Activated CD8-positive, alpha-beta memory T cell treated with anti-CD3 and anti-CD28 coated beads for 36 hours (primary cell): ENCODE results near the gene PPM1N. TPM values are rescaled to one million over a fixed set of nuclear protein-coding genes. Genes with fewer than 3 reads are reported as not detected.

Source experiments
- CTCF ChIA-PET: fragments of 350-600 bp; sonication (Branson Sonifier 250); formaldehyde crosslinking; loops from one replicate; lab custom pipeline; 2021; ENCODE audit warnings: antibody characterized with exemption; lab: Charles Lee
- POLR2A ChIA-PET: fragments of 350-600 bp; sonication (Branson Sonifier 250); formaldehyde crosslinking; loops from one replicate; lab custom pipeline; 2021; ENCODE audit warnings: antibody characterized with exemption; lab: Charles Lee
- total RNA-seq, 2 experiments: library from RNA; stranded (reverse); gene quantifications; one replicate each; pipeline ENCODE4 v1.2.3, GENCODE V29; 2021

PPM1N gene
- total RNA-seq, 2 experiments from 2014 or later: 2.0 to 3.0 TPM

DNA sequence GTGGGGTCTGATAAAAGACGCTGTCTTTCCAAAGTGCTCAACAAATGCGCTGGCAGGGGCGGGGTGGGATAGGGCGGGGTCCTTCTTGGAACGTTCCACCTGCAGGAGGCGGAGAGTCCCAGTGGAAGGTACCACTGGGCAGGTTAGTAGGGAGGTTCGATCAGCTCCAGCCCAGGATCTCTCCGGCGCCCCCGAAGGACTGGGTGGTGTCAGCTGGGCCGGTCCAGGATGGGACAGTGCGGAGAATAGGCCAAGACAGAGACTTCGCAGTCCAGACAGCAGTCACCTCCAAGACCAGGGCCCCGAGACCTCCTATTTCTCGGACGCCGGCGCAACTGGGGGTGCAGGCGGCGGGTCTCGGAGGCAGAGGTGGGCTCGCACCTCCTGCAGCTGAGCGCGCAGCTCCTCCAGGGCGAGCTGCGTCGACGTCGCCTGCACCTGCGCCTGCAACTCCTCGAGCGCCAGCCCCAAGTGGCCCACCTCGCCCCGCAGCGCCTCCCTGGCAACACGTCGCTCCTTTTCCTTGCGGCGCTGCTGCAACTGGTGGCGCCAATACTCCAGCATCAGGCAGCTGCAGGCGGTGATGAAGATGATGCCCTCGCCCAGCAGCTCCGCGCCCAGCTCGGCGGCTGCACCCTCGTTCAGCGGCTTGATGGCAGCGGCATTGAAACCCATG lies 30.6 kb downstream of the PPM1N start:
- ChIA-PET CTCF (interaction anchor here (1.0 kb wide), 2 partner anchors 30 to 115 kb away, joined by 3 read pairs; no protein-coding TSS in a partner anchor), POLR2A (no interaction called here)

DNA sequence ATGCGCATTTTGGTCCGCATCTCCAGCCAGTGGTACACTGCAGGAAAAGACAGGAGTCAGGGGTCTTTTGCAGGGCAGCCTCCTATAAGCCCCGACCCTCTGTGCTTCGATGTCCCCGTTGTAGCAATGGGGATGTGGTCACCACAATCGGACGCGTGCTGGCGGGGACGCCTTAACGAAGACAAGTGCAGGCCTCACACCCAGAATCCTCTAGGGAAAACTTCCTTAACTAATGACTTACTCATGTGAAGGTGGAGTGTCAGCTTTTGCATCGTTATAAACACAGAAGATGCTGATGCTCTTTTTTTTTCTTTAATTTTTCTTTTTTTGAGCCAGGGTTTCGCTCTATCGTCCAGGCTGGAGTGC lies 31.2 kb downstream of the PPM1N start:
- CTCF ChIA-PET: interaction anchor here (1.0 to 2.1 kb wide), 3 partner anchors 12 to 114 kb away, joined by 3 to 4 read pairs (median 3); no protein-coding TSS in a partner anchor
- POLR2A ChIA-PET: no interaction called here

DNA sequence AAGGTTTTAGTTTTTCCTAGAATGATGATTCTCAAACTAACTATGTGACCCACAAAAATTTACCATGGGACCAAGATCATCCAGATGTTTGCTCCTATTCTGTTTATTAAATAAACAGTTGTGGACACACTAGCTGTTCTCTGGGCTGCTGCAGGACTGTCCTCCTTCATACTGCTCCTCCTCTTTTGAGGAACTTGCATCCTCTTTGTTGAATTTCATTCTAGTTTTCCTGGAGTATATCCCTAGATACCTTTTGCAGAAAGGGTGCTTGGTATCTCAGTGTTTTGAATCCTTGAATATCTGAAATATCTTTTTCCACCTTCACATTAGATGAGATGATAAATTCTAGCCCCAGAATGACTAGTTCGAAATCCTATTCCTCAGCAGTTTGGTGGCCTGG lies 33.1 kb downstream of the PPM1N start:
- ChIA-PET CTCF (interaction anchor here (0.6 to 2.1 kb wide), 3 partner anchors 14 to 112 kb away, joined by 3 to 4 read pairs (median 3); no protein-coding TSS in a partner anchor), POLR2A (no interaction called here)

DNA sequence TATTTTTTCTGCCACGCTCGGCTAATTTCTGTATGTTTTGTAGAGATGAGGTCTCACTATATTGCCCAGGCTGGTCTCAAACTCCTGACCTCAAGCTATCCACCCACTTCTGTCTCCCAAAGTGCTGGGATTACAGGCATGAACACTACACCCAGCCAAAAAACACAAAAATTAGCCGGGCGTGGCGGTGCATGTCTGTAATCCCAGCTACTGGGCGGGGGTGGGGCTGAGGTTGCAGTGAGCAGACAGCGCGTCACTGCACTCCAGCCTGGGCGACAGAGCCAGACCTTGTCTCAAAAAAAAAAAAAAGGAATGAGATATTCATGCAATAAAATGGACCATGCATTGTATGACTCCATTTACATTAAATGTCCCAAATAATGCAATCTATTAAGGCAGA lies 41.2 kb downstream of the PPM1N start:
- POLR2A ChIA-PET: no interaction called here
- CTCF ChIA-PET: interaction anchor here (0.7 to 0.9 kb wide), 2 partner anchors 16 to 1465 kb away, joined by 3 read pairs; no protein-coding TSS in a partner anchor

DNA sequence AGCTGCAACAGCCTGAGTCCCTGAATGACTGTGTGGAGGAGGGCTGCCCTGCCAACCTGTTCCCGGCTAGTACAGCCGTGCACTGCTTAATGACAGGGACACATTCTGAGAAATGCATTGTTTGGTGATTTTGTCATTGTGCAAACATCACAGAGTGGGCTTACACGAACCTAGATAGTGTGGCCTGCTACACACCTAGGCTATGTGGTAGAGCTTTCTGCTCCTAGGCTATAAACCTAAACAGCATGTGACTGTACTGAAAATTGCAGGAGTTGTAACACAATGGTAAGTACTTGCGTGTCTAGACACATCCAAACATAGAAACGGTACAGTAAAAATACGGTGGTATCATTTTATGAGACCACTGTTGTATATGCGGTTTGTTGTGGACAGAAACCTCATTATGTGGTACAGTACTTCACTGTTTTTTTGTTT lies 44.0 kb downstream of the PPM1N start:
- ChIA-PET POLR2A (no interaction called here), CTCF (no interaction called here)

DNA sequence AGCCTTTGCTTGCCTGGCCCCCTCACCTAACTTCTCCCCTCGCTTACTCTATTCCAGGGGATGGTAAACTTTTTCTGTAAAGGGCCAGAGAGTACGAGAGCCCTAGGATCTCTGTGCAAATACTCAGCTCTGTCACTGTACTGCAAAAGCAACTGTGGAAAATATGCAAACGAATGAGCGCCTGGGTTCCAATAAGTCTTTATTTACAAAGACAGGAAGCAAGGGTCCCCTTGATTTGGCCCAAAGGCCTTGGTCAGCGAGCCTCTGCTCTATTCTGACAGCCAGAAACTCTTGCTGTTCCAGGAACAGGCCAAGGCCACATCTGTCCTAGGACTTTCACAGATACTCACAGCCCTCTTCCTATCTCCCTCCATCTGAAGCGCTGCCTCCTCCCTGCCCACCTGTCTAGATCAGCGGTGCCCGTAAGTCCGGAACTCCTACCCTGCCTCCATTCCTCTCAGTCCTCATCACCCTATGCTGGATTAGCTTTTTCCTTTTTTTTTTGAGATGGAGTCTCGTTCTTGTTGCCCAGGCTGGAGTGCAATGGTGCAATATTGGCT lies 49.0 kb downstream of the PPM1N start:
- POLR2A ChIA-PET: no interaction called here

DNA sequence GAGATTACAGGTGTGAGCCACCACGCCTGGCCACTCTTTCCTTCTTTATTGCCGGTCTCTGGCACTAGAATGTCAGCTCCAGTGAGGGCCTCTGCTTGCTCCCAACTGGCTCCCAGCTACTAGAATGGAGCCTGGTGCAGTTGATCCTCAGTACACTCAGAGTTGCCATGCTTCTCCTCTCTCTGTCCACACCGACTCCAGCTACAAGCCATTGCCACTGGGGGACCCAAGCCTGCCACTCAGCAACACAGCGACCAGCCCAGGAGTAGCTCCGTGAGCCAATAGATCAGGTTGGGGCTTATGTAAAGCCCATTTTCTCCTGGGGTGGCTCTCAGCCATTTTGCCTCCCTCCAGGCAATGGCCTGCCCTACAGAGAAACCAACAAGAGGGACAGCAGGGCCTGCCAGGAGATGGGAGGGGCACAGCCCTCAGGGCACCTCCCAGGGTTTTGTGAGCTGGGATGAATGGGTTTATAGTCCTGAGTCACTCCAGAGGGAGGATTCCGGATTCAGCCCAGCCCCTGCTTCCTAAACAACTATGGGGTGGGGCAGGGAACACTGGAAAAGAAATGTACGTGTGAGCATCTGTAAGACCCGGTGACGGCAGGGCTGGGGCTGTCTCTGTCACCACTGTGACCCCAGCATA lies 49.8 kb downstream of the PPM1N start:
- ChIA-PET POLR2A (no interaction called here), CTCF (interaction anchor here (2.2 kb wide), 1 partner anchor 10 kb away, joined by 6 read pairs; no protein-coding TSS in a partner anchor)

More for the DNA sequence above, 49.0 kb downstream of the PPM1N start:
- CTCF ChIA-PET: interaction anchor here (0.6 kb wide), 1 partner anchor 85 kb away, joined by 3 read pairs; no protein-coding TSS in a partner anchor

Other genes starting within 250 kb of the PPM1N start
- 10 to 100 TPM; 21.2 to 21.6 TPM for gene MARK4, start 247.2 kb upstream of the PPM1N start, total RNA-seq
- not detected for gene CKM, start 175.6 kb upstream of the PPM1N start, total RNA-seq
- not detected for gene KLC3, start 157.7 kb upstream of the PPM1N start, total RNA-seq
- 10 to 100 TPM; 23.8 to 27.0 TPM for gene ERCC2, start 127.9 kb upstream of the PPM1N start, total RNA-seq
- 1 to 10 TPM; 3.4 to 3.9 TPM for gene PPP1R13L, start 93.4 kb upstream of the PPM1N start, total RNA-seq
- gene POLR1G, start 91.8 kb upstream of the PPM1N start, total RNA-seq: 10 to 100 TPM; 30.6 to 32.4 TPM
- gene ERCC1, start 74.5 kb upstream of the PPM1N start, total RNA-seq: 10 to 100 TPM; 68.0 to 71.9 TPM
- 1 to 10 TPM; 2.8 to 3.9 TPM for gene FOSB, start 30.4 kb upstream of the PPM1N start, total RNA-seq
- gene RTN2, start 1.4 kb upstream of the PPM1N start, total RNA-seq: 1 to 10 TPM; 2.1 to 2.5 TPM
- 100 to 1,000 TPM; 186 to 193 TPM for gene VASP, start 9.0 kb downstream of the PPM1N start, total RNA-seq
- 10 to 100 TPM; 14.0 to 14.5 TPM for gene OPA3, start 86.4 kb downstream of the PPM1N start, total RNA-seq
- not detected for gene GPR4, start 103.8 kb downstream of the PPM1N start, total RNA-seq
- gene EML2, start 141.0 kb downstream of the PPM1N start, total RNA-seq: 100 to 1,000 TPM; 121 to 122 TPM
- gene GIPR, start 169.8 kb downstream of the PPM1N start, total RNA-seq: 1 to 10 TPM; 2.4 to 2.8 TPM
- 100 to 1,000 TPM; 777 to 805 TPM for gene SNRPD2, start 193.5 kb downstream of the PPM1N start, total RNA-seq
- 10 to 100 TPM; 17.9 to 20.1 TPM for gene QPCTL, start 194.2 kb downstream of the PPM1N start, total RNA-seq
- gene FBXO46, start 232.5 kb downstream of the PPM1N start, total RNA-seq: 10 to 100 TPM; 26.5 to 30.4 TPM
- under 1 TPM; 0.08 to 0.11 TPM for gene MEIOSIN, start 235.0 kb downstream of the PPM1N start, total RNA-seq